Eye (tissue), 1 donor: ENCODE results near the gene TSPAN12.
A peak's percentile ranks its signal among the peaks of the same experiment; 100 is the strongest.

Experiments used
- DNase-seq: peaks from one replicate; pipeline ENCODE4 v3.0.0-alpha.2; 2015

The TSPAN12 gene

DNA sequence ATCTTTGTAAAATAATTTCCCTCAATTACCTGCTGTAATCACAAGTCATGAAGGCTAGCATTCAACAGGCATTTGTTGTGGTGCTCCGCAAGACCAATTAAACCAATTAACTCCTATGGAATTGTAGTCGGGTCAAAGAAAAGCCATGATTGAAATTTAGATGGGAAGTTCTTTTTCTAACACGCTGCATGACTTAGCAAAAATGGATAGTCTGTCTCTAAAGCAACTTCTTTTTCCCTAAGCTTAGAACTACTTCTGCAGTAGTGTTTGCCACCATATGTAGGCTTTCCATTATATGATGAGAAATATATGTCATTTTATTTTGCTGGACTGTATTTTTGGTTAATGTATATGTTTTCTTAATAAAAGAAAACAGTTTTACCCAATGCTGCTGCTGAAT lies 119.1 kb downstream of the TSPAN12 start:
- DNase-seq, result peak; percentile 58
